Erythroblast (primary cell): ENCODE results near the gene MLX.

Source experiments
- GATA1 ChIP-seq: IDR thresholded peaks from 2 replicates; pipeline ENCODE4 v1.6.1; 2011; ENCODE audit warnings: low read depth, mild to moderate bottlenecking, control low read depth, low read length, moderate library complexity
- POLR2A ChIP-seq: IDR thresholded peaks from 2 replicates; pipeline ENCODE4 v1.6.1; 2011; ENCODE audit warnings: mild to moderate bottlenecking, low read length

DNA sequence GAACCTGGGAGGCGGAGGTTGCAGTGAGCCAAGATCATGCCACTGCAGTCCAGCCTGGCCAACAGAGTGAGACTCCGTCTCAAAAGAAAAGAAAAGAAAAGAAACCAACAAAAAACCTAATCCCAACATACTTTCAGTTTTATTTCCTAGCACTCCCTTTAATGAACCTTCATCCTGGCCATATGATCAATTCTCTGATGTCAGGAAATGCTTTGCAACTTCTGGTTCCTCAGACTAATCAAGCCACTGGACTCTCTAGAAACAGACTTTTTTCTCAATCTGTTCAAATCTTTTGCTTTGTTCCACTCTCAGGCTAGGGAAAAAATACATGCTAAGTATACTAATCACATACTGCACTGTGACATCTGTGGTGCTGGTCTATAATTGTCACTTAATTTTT lies 24.0 kb downstream of the MLX start:
- no peak for TF ChIP-seq POLR2A
- TF ChIP-seq GATA1, result no peak
